ENCODE results near the gene DVL3. TPM values are rescaled to one million over a fixed set of nuclear protein-coding genes. Genes with fewer than 3 reads are reported as not detected.
"Not testable (repeated sequence)": the region's sequence is repeated elsewhere in the genome, so short reads cannot be mapped to it uniquely, and the experiment has no call there.

Gene DVL3
- total RNA-seq, 2 experiments from 2014 or later = 24.9 to 29.6 TPM

DNA sequence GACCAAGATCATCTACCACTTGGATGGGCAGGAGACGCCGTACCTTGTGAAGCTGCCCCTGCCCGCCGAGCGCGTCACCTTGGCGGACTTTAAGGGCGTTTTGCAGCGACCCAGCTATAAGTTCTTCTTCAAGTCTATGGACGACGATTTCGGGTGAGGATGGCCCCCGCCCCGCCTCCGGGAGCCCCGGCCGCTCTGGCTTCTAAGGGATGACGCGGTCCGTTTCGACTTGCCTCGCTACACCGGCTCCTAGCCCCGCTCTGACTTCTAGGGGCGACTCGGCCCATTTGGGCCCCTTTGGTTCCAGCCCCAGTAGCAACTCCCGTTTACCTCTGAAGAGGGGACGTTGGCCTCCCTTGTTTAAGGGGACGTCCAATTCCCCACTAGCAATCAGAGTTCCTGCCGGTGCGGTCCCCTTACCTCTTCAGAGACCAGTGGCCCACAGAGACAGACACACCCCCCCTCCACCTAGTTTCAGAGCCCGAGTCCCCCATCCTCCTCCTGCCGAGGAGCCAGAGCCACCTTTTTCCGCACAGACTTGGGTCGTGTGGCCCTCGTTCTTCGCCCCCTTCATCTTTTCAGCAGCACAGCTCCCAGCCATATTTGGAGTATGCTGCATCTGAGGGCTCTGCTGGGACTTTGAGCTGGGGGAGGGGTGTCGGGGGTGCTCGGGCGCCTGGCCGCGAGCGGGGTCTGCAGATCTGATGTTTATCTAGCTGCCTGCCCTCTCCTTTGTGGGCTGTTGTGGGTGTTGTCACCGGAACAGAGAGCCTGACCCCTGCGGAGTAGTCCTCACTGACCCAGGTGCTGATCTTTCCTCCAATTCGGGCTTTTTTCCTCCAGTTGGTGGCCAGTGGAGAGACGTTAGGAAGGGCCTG is 706 bp downstream of the DVL3 start:
- H3K4me1 Mint-ChIP-seq = peaks cover 27% of the 10 kb centered on the region
- ATAC-seq (peak; percentile 66), DNase-seq (peak; percentile 73)
- ChIA-PET CTCF (interaction anchor here (0.8 to 1.2 kb wide), 3 partner anchors 10 to 215 kb away, joined by 3 to 4 read pairs (median 3); no protein-coding TSS in a partner anchor), POLR2A (interaction anchor here (0.7 to 1.1 kb wide), 2 partner anchors 22 to 143 kb away, joined by 4 to 5 read pairs; no protein-coding TSS in a partner anchor)
- no peaks in the 10 kb centered on the region for H3K9me3 Mint-ChIP-seq (ENCODE audit: low read depth)
- no peaks in the 10 kb centered on the region for H3K27me3 Mint-ChIP-seq
- intact Hi-C loops (cut with DNase I, micrococcal nuclease) = loop anchor here (1.0 to 2.0 kb wide), 6 partner anchors 18 to 93 kb away; partner anchors contain the start of genes AP2M1 (in 2 of the 2), EIF2B5 (in 2 of the 2), ABCF3 (in 1 of the 2) and EEF1AKMT4 (in 1 of the 2)
- peak overlapping the region; percentile 80 for H3K27ac Mint-ChIP-seq
- peak overlapping the region; percentile 97 for H3K4me3 Mint-ChIP-seq
- H3K36me3 Mint-ChIP-seq (ENCODE audit: low read depth) = peaks cover 3% of the 10 kb centered on the region

DNA sequence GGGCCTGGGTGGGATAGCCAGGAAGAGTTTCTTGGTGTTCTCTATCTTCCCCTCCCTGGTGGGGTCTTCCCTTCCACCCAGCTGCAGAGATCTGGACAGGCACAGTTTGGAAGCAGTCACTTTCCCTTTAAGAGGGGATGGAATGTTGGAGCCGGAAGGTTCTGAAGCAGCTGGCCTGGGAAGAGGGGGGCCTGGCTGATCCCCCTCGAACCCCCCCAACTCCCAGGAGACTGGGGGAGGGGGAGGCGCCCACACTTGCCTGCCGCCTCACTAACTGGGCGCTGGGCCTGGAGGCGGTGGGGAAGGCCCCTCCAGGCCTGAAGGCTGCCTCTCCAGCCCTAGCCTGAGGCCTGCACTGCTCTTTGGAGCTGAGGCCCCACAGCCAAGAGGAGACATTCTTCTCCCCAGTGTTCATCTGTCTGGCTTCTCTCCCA is 1.4 kb downstream of the DVL3 start:
- H3K4me1 Mint-ChIP-seq = peaks cover 27% of the 10 kb centered on the region
- peaks cover 3% of the 10 kb centered on the region for H3K36me3 Mint-ChIP-seq (ENCODE audit: low read depth)
- H3K27me3 Mint-ChIP-seq = no peaks in the 10 kb centered on the region
- CTCF ChIA-PET = interaction anchor here (1.2 kb wide), 1 partner anchor 70 kb away, joined by 4 read pairs; no protein-coding TSS in a partner anchor
- ATAC-seq (no peak), DNase-seq (no peak)
- POLR2A ChIA-PET = interaction anchor here (1.1 kb wide), 1 partner anchor 23 kb away, joined by 5 read pairs; no protein-coding TSS in a partner anchor
- intact Hi-C loops (cut with DNase I, micrococcal nuclease) = loop anchor here in 1 of 2 experiments (1.0 kb wide), 1 partner anchor 18 kb away; the partner anchor contains the start of gene AP2M1
- H3K27ac Mint-ChIP-seq = peak overlapping the region; percentile 80
- peak overlapping the region; percentile 97 for H3K4me3 Mint-ChIP-seq
- H3K9me3 Mint-ChIP-seq (ENCODE audit: low read depth) = no peaks in the 10 kb centered on the region

DNA sequence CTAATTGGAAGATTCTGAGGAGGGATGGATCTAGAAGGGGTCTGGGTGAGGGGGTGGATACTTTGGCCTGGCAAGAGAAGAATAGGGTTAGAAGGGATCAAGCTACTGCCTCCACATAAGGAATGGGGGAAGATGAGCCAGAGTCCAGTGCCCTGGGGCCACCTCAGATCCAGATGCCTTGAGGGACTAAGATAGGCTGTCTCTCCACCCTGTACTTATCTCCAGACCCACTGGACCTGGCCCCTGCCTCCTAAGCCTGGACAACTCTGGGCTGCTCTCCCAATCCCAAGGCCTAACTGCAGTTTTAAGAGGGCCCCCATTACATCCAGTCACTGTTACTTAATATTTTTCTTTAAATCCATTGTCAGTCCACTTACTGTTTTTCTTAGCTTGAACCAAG is 2.0 kb downstream of the DVL3 start:
- POLR2A ChIA-PET = interaction anchor here (1.3 kb wide), 1 partner anchor 24 kb away, joined by 3 read pairs; no protein-coding TSS in a partner anchor

DNA sequence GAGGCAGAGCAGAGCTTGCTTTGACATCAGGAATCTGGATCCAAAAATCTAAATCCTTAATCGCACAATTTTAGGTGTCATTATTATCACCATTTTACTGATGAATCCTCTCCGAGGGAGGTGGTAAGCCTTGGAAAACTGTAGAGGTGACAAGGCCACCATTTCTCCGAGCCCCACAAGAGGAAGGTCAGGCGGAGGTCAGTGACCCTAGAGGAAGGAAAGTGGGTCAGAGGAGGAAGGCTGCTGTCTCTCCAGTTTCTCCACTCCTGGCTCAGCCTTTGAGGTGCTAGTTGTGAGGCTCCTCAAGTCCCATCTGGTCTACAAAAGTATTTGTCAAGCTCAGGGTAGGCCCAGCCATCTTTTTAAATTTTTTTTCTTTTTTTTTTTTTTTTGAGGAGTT is 3.2 kb downstream of the DVL3 start:
- DNase-seq (no peak), ATAC-seq (no peak)
- intact Hi-C loops (cut with DNase I, micrococcal nuclease) = no loop called here
- Mint-ChIP-seq H3K4me3 (no peak overlapping the region), H3K4me1 (peaks cover 26% of the 10 kb centered on the region), H3K36me3 (ENCODE audit: low read depth) (peaks cover 3% of the 10 kb centered on the region), H3K27ac (no peak overlapping the region), H3K27me3 (no peaks in the 10 kb centered on the region), H3K9me3 (ENCODE audit: low read depth) (no peaks in the 10 kb centered on the region)
- ChIA-PET POLR2A (interaction anchor here (1.3 kb wide), 1 partner anchor 25 kb away, joined by 3 read pairs; no protein-coding TSS in a partner anchor), CTCF (interaction anchor here (0.7 to 1.8 kb wide), 2 partner anchors 14 to 70 kb away, joined by 4 read pairs; partner anchors contain the start of gene VWA5B2)

More for the DNA sequence above, 2.0 kb downstream of the DVL3 start:
- CTCF ChIA-PET = interaction anchor here (1.2 to 1.8 kb wide), 2 partner anchors 70 to 71 kb away, joined by 4 read pairs; partner anchors contain the start of gene VWA5B2
- Mint-ChIP-seq H3K4me3 (peak overlapping the region; percentile 97), H3K27me3 (no peaks in the 10 kb centered on the region), H3K9me3 (ENCODE audit: low read depth) (no peaks in the 10 kb centered on the region), H3K4me1 (peaks cover 27% of the 10 kb centered on the region), H3K36me3 (ENCODE audit: low read depth) (peaks cover 3% of the 10 kb centered on the region), H3K27ac (no peak overlapping the region)
- ATAC-seq (no peak), DNase-seq (no peak)
- intact Hi-C loops (cut with DNase I, micrococcal nuclease) = no loop called here

DNA sequence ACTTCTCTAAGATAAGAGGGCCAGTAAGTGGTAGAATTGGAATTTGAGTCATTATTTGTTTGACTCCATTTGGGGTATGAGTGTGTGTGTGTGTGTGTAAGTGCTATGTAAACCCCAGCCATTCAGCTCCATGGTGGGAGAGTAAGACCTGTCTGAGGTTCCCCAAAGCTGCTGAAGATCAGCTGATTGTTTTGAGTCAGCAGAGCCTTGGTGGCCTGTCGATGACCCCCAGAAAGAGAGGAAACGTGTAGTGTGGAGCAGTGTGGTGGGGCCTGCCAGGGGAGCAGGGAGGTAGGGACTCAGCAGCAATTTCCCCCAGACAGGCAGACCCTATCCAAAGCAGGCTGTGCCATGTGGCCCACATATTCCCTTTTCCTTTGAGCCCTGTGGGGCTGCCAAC is 5.3 kb downstream of the DVL3 start:
- no peak overlapping the region for H3K4me3 Mint-ChIP-seq
- H3K4me1 Mint-ChIP-seq = peaks cover 21% of the 10 kb centered on the region
- intact Hi-C loops (cut with DNase I, micrococcal nuclease) = no loop called here
- H3K27me3 Mint-ChIP-seq = no peaks in the 10 kb centered on the region
- peaks cover 11% of the 10 kb centered on the region for H3K36me3 Mint-ChIP-seq (ENCODE audit: low read depth)
- ChIA-PET POLR2A (no interaction called here), CTCF (interaction anchor here (0.7 to 1.1 kb wide), 3 partner anchors 25 to 89 kb away, joined by 3 read pairs; partner anchors contain the start of gene EIF2B5)
- H3K9me3 Mint-ChIP-seq (ENCODE audit: low read depth) = no peaks in the 10 kb centered on the region
- ATAC-seq = peak; percentile 32
- no peak for DNase-seq
- no peak overlapping the region for H3K27ac Mint-ChIP-seq

DNA sequence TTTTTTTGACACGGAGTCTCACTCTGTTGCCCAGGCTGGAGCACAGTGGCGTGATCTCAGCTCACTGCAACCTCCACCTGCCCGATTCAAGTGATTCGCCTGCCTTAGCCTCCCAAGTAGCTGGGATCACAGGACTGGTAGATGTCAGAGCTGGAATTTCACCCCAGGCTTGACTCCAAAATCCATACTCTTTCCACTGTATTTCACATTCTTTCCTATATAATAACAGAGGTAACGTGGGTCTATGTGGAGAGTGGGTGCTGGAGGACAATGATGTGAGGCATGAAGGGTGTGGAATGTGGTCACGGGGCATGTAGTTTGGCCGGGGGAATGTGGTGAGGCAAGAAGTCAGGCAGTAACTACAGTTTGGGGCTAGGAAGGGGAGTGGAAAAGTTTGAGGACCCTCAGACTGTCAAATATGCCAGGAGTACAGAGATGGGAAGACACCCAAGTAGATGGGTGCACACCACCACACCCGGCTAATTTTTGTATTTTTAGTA is 7.4 kb downstream of the DVL3 start:
- DNase-seq; CTCF ChIA-PET; H3K9me3 Mint-ChIP-seq (ENCODE audit: low read depth); ATAC-seq; H3K27me3 Mint-ChIP-seq; intact Hi-C loops (cut with DNase I, micrococcal nuclease); POLR2A ChIA-PET; H3K4me3 Mint-ChIP-seq; H3K27ac Mint-ChIP-seq: not testable (repeated sequence)
- H3K36me3 Mint-ChIP-seq (ENCODE audit: low read depth) = peaks cover 19% of the 10 kb centered on the region
- H3K4me1 Mint-ChIP-seq = peaks cover 10% of the 10 kb centered on the region

DNA sequence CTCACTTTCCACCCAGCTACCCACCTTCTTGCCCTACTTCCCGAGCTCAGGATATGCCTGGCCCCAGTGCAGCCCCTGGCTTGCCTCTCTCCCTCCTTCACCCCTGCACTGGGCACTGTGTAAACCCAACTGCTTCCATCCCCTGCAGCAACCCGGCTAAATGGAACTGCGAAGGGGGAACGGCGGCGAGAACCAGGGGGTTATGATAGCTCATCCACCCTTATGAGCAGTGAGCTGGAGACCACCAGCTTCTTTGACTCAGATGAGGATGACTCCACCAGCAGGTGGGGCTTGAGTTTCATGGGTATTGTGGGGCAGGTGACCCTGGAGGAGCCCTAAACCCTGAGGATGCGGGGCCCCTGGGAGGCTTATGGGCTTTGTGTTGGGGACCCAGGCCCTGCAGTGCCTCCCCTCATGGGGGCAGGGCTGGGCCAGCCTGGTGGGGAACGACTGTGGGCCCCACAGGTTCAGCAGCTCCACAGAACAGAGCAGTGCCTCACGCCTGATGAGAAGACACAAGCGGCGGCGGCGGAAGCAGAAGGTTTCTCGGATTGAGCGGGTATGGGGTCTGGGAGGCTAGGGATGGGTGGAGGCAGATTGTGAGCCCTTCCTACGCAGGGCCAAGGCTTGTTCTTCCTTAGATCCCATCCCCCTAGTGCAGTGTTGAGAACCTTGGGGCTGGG is 9.6 kb downstream of the DVL3 start:
- no peak overlapping the region for H3K4me3 Mint-ChIP-seq
- ChIA-PET POLR2A (no interaction called here), CTCF (interaction anchor here (0.6 kb wide), 1 partner anchor 398 kb away, joined by 3 read pairs; no protein-coding TSS in a partner anchor)
- H3K27me3 Mint-ChIP-seq = no peaks in the 10 kb centered on the region
- H3K9me3 Mint-ChIP-seq (ENCODE audit: low read depth) = no peaks in the 10 kb centered on the region
- intact Hi-C loops (cut with DNase I, micrococcal nuclease) = no loop called here
- H3K36me3 Mint-ChIP-seq (ENCODE audit: low read depth) = peaks cover 20% of the 10 kb centered on the region
- peaks cover 4% of the 10 kb centered on the region for H3K4me1 Mint-ChIP-seq
- DNase-seq = no peak
- H3K27ac Mint-ChIP-seq = no peak overlapping the region
- ATAC-seq = no peak

DNA sequence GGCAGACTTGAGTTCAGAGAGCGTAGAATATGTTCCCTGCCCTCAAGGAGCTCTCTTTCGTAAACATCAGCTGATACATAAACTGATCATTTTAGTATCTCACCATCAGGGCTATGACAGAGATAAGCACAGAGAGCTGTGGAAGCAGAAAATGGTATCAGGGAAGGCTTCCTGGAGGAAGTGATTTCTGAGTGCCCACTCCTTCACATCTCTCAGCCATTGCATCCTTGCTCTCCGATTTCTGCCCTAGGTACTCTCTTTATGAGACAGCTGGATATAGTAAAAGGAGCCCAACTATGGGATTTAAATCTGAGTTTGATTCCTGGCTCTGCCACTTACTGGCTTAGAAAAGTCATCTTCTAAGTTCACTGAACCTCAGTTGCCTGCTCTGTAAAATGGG is 10.4 kb downstream of the DVL3 start:
- DNase-seq (no peak), ATAC-seq (no peak)
- H3K4me1 Mint-ChIP-seq = no peaks in the 10 kb centered on the region
- intact Hi-C loops (cut with DNase I, micrococcal nuclease) = no loop called here
- H3K4me3 Mint-ChIP-seq = no peak overlapping the region
- H3K27ac Mint-ChIP-seq = no peak overlapping the region
- ChIA-PET CTCF (no interaction called here), POLR2A (interaction anchor here (0.6 kb wide), 1 partner anchor 29 kb away, joined by 3 read pairs; no protein-coding TSS in a partner anchor)
- no peaks in the 10 kb centered on the region for H3K9me3 Mint-ChIP-seq (ENCODE audit: low read depth)
- H3K36me3 Mint-ChIP-seq (ENCODE audit: low read depth) = peaks cover 20% of the 10 kb centered on the region
- H3K27me3 Mint-ChIP-seq = no peaks in the 10 kb centered on the region

DNA sequence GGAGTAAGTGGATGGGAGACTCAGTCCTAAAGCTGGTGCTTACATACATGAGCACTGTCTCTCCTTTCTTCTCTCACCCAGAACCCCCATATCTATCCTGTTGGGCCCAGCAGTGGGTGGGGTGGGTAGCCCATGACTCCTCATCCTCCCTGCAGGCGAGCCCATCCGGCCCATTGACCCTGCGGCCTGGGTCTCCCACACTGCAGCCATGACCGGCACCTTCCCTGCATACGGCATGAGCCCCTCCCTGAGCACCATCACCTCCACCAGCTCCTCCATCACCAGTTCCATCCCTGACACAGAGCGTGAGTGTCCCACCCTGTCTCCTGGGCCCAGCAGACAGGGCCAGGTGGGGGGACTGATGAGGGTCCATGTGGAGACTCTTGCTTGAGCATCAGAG is 11.5 kb downstream of the DVL3 start:
- DNase-seq = no peak
- no peaks in the 10 kb centered on the region for H3K27me3 Mint-ChIP-seq
- intact Hi-C loops (cut with DNase I, micrococcal nuclease) = no loop called here
- H3K4me3 Mint-ChIP-seq = no peak overlapping the region
- POLR2A ChIA-PET = no interaction called here
- no peak overlapping the region for H3K27ac Mint-ChIP-seq
- H3K36me3 Mint-ChIP-seq (ENCODE audit: low read depth) = peaks cover 26% of the 10 kb centered on the region
- CTCF ChIA-PET = no interaction called here
- no peak for ATAC-seq
- no peaks in the 10 kb centered on the region for H3K9me3 Mint-ChIP-seq (ENCODE audit: low read depth)
- no peaks in the 10 kb centered on the region for H3K4me1 Mint-ChIP-seq

DNA sequence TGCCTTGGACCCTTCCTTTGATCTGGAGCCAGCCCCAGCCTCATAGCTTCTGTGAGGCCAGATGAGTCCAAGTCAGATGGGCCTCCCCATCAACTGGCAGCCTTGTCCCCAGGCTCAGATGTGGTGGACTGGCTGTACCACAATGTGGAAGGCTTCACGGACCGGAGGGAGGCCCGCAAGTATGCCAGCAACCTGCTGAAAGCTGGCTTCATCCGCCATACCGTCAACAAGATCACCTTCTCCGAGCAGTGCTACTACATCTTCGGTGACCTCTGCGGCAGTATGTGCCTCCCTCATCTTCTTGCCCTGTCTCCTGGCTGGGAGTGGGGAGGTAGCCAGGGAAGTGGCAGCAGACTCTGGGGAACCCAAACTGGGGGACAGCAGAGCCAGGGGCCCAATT is 12.6 kb downstream of the DVL3 start:
- POLR2A ChIA-PET = no interaction called here
- CTCF ChIA-PET = interaction anchor here (0.7 to 1.4 kb wide), 2 partner anchors 32 to 124 kb away, joined by 3 to 4 read pairs; partner anchors contain the start of gene EIF2B5
- Mint-ChIP-seq H3K27me3 (no peaks in the 10 kb centered on the region), H3K9me3 (ENCODE audit: low read depth) (no peaks in the 10 kb centered on the region), H3K4me1 (no peaks in the 10 kb centered on the region), H3K36me3 (ENCODE audit: low read depth) (peaks cover 30% of the 10 kb centered on the region), H3K27ac (no peak overlapping the region), H3K4me3 (no peak overlapping the region)
- DNase-seq (no peak), ATAC-seq (no peak)
- intact Hi-C loops (cut with DNase I, micrococcal nuclease) = no loop called here

All from activated CD4-positive, alpha-beta T cell treated with anti-CD3 and anti-CD28 coated beads for 36 hours (primary cell).